Small intestine (tissue), 16 donors: ENCODE results near the gene CCR7. TPM values are rescaled to one million over a fixed set of nuclear protein-coding genes. Genes with fewer than 3 reads are reported as not detected.

Source experiments
- DNase-seq, 2 donors: peaks; one replicate each; pipeline versions ENCODE4 v3.0.0 to v3.0.0-alpha.2; 2013
- FAIRE-seq: peaks from 2 replicates; lab custom pipeline; 2012; peaks lifted over from hg19 to GRCh38; lab: Jason Lieb, UNC
- H3K27ac ChIP-seq, 3 donors: one replicate each; pipeline ENCODE4 v1.5.1; 2013; ENCODE audit warnings: low read length in 2 of 3, mild to moderate bottlenecking in 2 of 3, control low read depth in 1 of 3, inconsistent platforms in 1 of 3, low read depth in 1 of 3, moderate library complexity in 1 of 3
- H3K27me3 ChIP-seq, 3 donors: one replicate each; pipeline ENCODE4 v1.6.1; 2013; ENCODE audit warnings: low read length in 3 of 3, inconsistent platforms in 1 of 3; ENCODE audit not compliant: control insufficient read depth in 3 of 3, insufficient read depth in 3 of 3
- H3K36me3 ChIP-seq, 3 donors: one replicate each; pipeline ENCODE4 v1.6.1; 2013; ENCODE audit warnings: low read length in 3 of 3, inconsistent platforms in 1 of 3, low read depth in 1 of 3, mild to moderate bottlenecking in 1 of 3, moderate library complexity in 1 of 3; ENCODE audit not compliant: control insufficient read depth in 3 of 3, insufficient read depth in 2 of 3
- H3K4me1 ChIP-seq, 3 donors: one replicate each; pipeline ENCODE4 v1.6.1; 2013; ENCODE audit warnings: low read length in 2 of 3, inconsistent platforms in 1 of 3, low read depth in 1 of 3, mild to moderate bottlenecking in 1 of 3, moderate library complexity in 1 of 3; ENCODE audit not compliant: control insufficient read depth in 3 of 3, insufficient read depth in 2 of 3
- H3K4me3 ChIP-seq, 3 donors: one replicate each; pipeline ENCODE4 v1.5.1; 2013; ENCODE audit warnings: low read length in 3 of 3, control low read depth in 1 of 3, inconsistent platforms in 1 of 3, low read depth in 1 of 3, mild to moderate bottlenecking in 1 of 3, moderate library complexity in 1 of 3
- H3K9me3 ChIP-seq, 2 donors: one replicate each; pipeline ENCODE4 v1.6.1; 2013; ENCODE audit warnings: low read depth in 1 of 2, low read length in 1 of 2; ENCODE audit not compliant: control insufficient read depth in 2 of 2, insufficient read depth in 1 of 2
- WGBS, 3 donors: extraction: QIAGEN DNeasy Blood & Tissue Kit; methylation state at CpG; one replicate each; pipeline ENCODE4 v1.1.7; 2013; 5-methylcytosine and 5-hydroxymethylcytosine counted together
- long read RNA-seq, 10 donors: transcript quantifications; one replicate each; lab custom pipeline, GENCODE V29; 2026
- polyA plus RNA-seq, 4 donors: library from polyadenylated mRNA; stranded (reverse) in 3 of 4; unstranded in 1 of 4; fragments of 200-250 nt in 3 of 4; fragments of 120-200 nt in 1 of 4; gene quantifications; one replicate each; pipeline versions ENCODE4 v1.2.1 to v1.2.3, GENCODE V29; 2013
- donor health status: healthy with polysubstance abuse.
- donor health status: control.
- donor health status: control.
- donor health status: Bipolar disorder and iron deficiency.
- donor health status: healthy.

Gene CCR7, protein sequence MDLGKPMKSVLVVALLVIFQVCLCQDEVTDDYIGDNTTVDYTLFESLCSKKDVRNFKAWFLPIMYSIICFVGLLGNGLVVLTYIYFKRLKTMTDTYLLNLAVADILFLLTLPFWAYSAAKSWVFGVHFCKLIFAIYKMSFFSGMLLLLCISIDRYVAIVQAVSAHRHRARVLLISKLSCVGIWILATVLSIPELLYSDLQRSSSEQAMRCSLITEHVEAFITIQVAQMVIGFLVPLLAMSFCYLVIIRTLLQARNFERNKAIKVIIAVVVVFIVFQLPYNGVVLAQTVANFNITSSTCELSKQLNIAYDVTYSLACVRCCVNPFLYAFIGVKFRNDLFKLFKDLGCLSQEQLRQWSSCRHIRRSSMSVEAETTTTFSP
- polyA plus RNA-seq, result 1 to 10 TPM in 1 of 4 donors, under 1 TPM in 1, not detected in 2; 0.92 to 1.7 TPM
- long read RNA-seq, donor 1, result 0 reads
- long read RNA-seq, donor 2, result 0 reads
- long read RNA-seq, donor 3, partial matches to known transcripts, result 0 of 1 reads
- long read RNA-seq, donor 3, other reads (novel, unspliced or antisense), result 0 of 1 reads
- long read RNA-seq, donor 4, result 0 reads
- long read RNA-seq, donor 5, result 0 reads
- long read RNA-seq, donor 6, partial matches to known transcripts, result 0 of 1 reads
- long read RNA-seq, donor 6, other reads (novel, unspliced or antisense), result 0 of 1 reads
- long read RNA-seq, donor 7, result 0 reads
- long read RNA-seq, donor 8, result 0 reads
- long read RNA-seq, donor 9, result 0 reads
- long read RNA-seq, donor 10, result 0 reads

DNA sequence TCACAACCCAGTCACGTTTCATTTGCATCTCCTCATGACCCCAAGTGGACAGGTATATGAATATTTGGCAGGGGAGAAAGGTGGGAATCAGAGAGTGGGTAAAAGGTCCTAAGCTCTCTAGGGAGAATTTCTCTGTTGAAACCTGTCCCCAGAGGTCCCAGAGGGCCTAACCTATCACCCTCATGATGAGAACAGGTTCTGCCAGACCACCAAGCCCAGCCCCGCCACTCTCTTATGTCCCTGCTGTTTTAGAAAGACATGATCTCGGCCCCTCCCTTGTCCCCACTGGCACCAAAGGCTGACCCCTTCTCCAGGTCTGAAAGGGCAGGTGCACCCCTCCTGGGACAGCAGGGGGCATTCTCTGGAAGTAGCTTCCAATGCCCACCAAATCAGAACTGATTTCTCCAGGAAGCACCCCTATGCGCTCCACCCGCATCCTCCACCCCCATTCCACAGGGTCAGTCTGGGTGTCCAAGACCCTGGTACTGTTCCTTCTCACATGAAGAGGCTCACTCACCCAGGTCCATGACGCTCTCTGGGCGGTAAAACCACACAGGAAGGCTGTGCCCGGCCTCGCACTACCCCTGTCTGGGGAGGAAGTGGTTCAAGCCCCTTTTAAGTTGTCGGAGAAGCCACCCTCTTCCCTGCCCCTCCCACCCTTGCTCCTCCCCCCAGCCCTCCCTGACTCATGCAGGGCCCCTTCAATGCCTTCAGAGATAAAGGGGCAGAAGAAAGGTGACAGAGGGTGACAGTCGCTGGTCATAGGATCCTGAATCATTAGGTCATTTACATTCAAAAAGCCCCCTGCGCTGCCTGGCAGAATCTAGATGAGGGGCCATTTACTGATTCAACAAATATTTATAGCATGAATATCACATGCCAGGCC is at the start of gene CCR7:
Gene CCR7, minus strand, starts transcription at position 590 of the 886 bp plus-strand sequence. Its CDS starts 63 bp downstream, at position 527.
- Histone ChIP-seq H3K4me3 (peak within 1 kb of the TSS in 1 of 3 donors; percentile 52), H3K27ac (no peak within 1 kb of the TSS), H3K36me3 (no peaks in the 10 kb centered on the region), H3K27me3 (peaks cover 0 to 36% (median 0%) of the 10 kb centered on the region in 3 donors), H3K9me3 (peaks cover 0 to 2% of the 10 kb centered on the region in 2 donors), H3K4me1 (peaks cover 0 to 3% (median under 1%) of the 10 kb centered on the region in 3 donors)
- WGBS, 3 donors, result 54 to 72% (median 58%) methylated on average over 12 of the region's 12 CpGs
- DNase-seq (no peak), FAIRE-seq (no peak)

- Histone ChIP-seq H3K9me3 (no peaks in the 10 kb centered on the region), H3K36me3 (no peaks in the 10 kb centered on the region), H3K27ac (no peak overlapping the region), H3K4me1 (peaks cover 0 to 16% (median 0%) of the 10 kb centered on the region in 3 donors), H3K4me3 (no peak overlapping the region), H3K27me3 (no peaks in the 10 kb centered on the region)
- WGBS, 3 donors, result 77 to 80% (median 78%) methylated on average over 13 of the region's 13 CpGs
- FAIRE-seq (no peak), DNase-seq (no peak)
Measured at GRCh38 chr17:40614431-40615067, 49.3 kb upstream of the CCR7 start.

DNA sequence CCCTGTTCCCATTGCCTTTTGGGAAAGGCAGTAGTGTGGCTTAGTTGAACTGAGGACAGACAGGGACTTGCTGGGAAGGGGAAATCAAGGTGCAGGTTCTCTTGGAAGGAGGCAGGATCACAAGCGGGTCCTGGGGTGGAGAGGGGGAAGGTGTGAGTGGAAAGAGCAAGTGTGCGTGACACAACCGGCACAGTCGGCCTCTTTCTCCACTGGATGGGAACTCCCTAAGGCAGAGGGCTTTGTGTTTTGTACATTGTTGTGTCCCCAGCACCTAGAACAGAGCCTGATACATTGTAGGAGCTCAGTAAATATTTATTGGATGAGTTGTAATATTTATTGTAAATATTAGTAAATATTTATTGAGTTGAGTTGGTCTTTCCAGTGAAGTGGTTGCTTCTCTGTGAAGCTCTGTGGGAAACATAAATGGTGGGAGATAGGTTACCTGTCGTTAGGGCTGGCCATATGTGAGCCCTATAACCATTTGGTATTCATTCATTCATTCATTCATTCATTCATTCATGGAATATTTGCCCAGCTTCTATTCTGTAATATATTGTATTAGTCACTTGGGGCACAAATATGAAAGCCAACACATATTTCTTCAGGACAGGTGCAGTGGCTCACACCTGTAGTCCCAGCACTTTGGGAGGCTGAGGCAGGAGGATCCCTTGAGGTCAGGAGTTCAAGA is 48.3 kb upstream of the CCR7 start:
- DNase-seq, result no peak
- Histone ChIP-seq H3K36me3 (no peaks in the 10 kb centered on the region), H3K27me3 (no peaks in the 10 kb centered on the region), H3K4me1 (peaks cover 0 to 11% (median 0%) of the 10 kb centered on the region in 3 donors), H3K9me3 (no peaks in the 10 kb centered on the region), H3K27ac (no peak overlapping the region), H3K4me3 (no peak overlapping the region)
- 79 to 86% (median 85%) methylated on average over 5 of the region's 5 CpGs for WGBS, 3 donors
- FAIRE-seq, result no peak

DNA sequence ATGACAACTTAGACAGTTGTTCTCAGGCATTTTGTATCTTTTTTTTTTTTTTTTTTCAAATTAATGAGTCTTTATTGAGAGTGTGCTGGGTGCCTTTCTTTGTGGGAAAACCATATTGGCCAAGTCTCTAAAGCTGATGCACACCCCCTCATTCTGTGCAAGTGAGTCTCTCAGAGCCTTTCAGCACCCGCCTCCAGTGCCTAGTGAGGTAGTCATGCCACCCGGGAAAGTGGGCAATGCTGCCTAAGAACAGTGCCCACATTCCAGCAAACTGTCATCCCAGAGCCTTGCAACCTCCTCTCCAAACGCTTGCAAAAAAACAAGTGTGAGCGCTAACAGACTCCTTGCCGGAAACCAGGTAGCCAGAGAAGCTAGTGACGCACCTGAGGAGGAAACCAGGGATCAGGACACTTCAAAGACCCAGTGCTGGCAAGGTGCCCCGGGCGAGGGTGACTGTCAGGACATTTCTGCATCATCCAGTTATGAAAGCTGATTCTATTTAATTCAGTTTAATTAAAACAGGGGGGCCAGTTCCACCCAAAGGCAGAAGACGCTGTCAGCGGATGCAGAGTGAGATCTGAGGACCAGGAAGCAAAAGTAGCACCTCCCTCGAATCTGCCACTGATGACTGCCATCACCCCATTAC is 47.5 kb upstream of the CCR7 start:
- whole genome bisulfite sequencing, 3 donors, result 52 to 74% (median 66%) methylated on average over 11 of the region's 11 CpGs
- H3K27me3 ChIP-seq, result no peaks in the 10 kb centered on the region
- peak overlapping the region in 1 of 3 donors; percentile 11 for H3K27ac ChIP-seq
- FAIRE-seq, result no peak
- peaks cover 0 to 3% (median 0%) of the 10 kb centered on the region in 3 donors for H3K4me1 ChIP-seq
- H3K9me3 ChIP-seq, result no peaks in the 10 kb centered on the region
- no peak overlapping the region for H3K4me3 ChIP-seq
- no peak for DNase-seq
- no peaks in the 10 kb centered on the region for H3K36me3 ChIP-seq

DNA sequence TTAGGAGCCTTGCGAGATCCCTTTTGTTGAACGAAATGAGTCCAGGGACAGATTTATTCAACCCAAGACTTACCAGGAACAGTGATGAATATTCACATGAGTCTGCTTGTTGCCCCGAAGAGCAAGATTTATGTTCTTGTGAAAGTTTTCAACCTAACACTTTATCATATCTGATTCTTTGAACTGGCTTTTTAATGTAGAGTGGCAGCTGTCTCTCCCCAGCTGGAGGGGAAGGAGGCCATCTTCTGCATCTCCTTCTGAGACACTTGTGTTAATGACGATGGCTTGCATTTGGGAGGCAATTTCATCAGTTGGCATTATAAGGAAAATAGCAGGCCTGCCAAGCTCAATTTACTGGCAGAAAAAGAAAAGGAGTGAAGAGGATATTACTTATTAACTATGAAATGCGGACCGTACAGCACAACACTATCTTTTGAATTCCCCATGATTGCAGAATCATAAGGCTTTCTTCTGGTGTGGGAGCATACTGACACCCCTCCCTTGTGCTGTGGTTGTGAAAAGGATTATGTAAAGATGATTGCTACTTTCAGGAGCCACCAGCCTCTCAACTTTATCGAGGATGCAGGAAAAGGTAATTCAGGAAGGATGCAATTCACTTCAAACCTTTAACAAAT is 46.7 kb upstream of the CCR7 start:
- DNase-seq, result no peak
- no peak overlapping the region for H3K4me3 ChIP-seq
- no peaks in the 10 kb centered on the region for H3K36me3 ChIP-seq
- no peak overlapping the region for H3K27ac ChIP-seq
- H3K4me1 ChIP-seq, result peaks cover 0 to 3% (median 0%) of the 10 kb centered on the region in 3 donors
- FAIRE-seq, result no peak
- H3K9me3 ChIP-seq, result no peaks in the 10 kb centered on the region
- WGBS, 3 donors, result 55 to 67% (median 64%) methylated on average over 7 of the region's 7 CpGs
- H3K27me3 ChIP-seq, result no peaks in the 10 kb centered on the region

GRCh38 chr17:40610359-40610758 is 45.1 kb upstream of the CCR7 start:
- no peak for FAIRE-seq
- 49 to 79% (median 66%) methylated on average over 2 of the region's 2 CpGs for WGBS, 3 donors
- Histone ChIP-seq H3K27ac (no peak overlapping the region), H3K4me1 (peaks cover 0 to under 1% (median 0%) of the 10 kb centered on the region in 3 donors), H3K9me3 (no peaks in the 10 kb centered on the region), H3K4me3 (no peak overlapping the region), H3K36me3 (no peaks in the 10 kb centered on the region), H3K27me3 (no peaks in the 10 kb centered on the region)
- DNase-seq, result no peak

DNA sequence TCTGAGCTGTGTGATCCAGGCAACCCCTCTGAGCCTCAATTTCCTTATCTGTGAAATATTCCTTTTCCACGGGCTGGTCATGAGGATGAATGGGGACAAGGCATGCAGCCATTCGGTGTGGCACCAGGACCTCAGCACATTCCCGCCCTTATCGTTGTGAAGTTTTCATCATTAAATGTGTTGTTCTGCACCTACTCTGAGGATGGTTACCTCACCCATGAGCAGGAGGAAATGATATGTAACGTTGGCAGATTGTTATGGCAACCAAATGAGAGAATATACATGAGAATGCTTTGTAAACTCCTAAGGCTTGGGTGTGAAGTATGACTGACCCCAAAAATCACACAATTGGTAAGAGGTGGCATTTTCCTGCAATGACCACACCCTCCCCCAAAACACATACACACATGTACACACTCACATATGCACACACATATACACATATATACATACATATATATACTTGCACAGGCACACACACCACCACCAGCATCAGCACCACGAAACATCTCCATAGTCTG is 42.8 kb upstream of the CCR7 start:
- 77 to 84% (median 78%) methylated on average over 6 of the region's 6 CpGs for WGBS, 3 donors
- FAIRE-seq (no peak), DNase-seq (no peak)
- no peaks in the 10 kb centered on the region for H3K27me3 ChIP-seq
- H3K4me1 ChIP-seq, result no peaks in the 10 kb centered on the region
- peak overlapping the region in 1 of 3 donors; percentile 28 for H3K27ac ChIP-seq
- H3K9me3 ChIP-seq, result no peaks in the 10 kb centered on the region
- no peaks in the 10 kb centered on the region for H3K36me3 ChIP-seq
- no peak overlapping the region for H3K4me3 ChIP-seq
